Brain microvascular endothelial cell (primary cell): ENCODE measurements around the gene FSIP2.
A peak's percentile ranks its signal among the peaks of the same experiment; 100 is the strongest.

Experiments used
- DNase-seq: peaks from one replicate; pipeline ENCODE4 v3.0.0-alpha.2; 2020
- H3K27ac ChIP-seq: fragments of 250-450 bp; sonication (Bioruptor Pico); 2 replicates; pipeline ENCODE4 v1.5.1; 2020; ENCODE audit warnings: mild to moderate bottlenecking, moderate library complexity
- H3K27me3 ChIP-seq: fragments of 250-450 bp; sonication (Bioruptor Pico); replicated peaks from 2 replicates; pipeline ENCODE4 v1.5.1; 2020; ENCODE audit warnings: mild to moderate bottlenecking
- H3K36me3 ChIP-seq: fragments of 250-450 bp; sonication (Bioruptor Pico); replicated peaks from 2 replicates; pipeline ENCODE4 v1.5.1; 2020; ENCODE audit warnings: mild to moderate bottlenecking
- H3K4me3 ChIP-seq: 2 replicates; pipeline ENCODE4 v1.5.1; 2011; ENCODE audit warnings: low read depth, mild to moderate bottlenecking, control low read depth, low read length, moderate library complexity
- CTCF ChIP-seq: IDR thresholded peaks from 2 replicates; pipeline ENCODE4 v1.5.1; 2011; ENCODE audit warnings: low read depth, mild to moderate bottlenecking, moderate library complexity, low read length, control low read depth, inconsistent platforms; ENCODE audit errors: missing control alignments
- in situ Hi-C: cut with HindIII; loops from 2 replicates; pipeline ENCODE4 v1.10.0; 2017; ENCODE audit warnings: low sequenced_read_pairs, low pct_ligation_motif_present

FSIP2 gene

GRCh38 chr2:185736210-185736609, 2.4 kb upstream of the FSIP2 start:
- H3K4me3 ChIP-seq: no peak overlapping the region
- no peaks in the 10 kb centered on the region for H3K27me3 ChIP-seq
- TF ChIP-seq CTCF: no peak
- DNase-seq: no peak
- no peak overlapping the region for H3K27ac ChIP-seq
- no peaks in the 10 kb centered on the region for H3K36me3 ChIP-seq
- in situ Hi-C loops: no loop called here

GRCh38 chr2:185745864-185746859, 7.6 kb downstream of the FSIP2 start:
- TF ChIP-seq CTCF: no peak
- Histone ChIP-seq H3K27ac (no peak overlapping the region), H3K36me3 (no peaks in the 10 kb centered on the region), H3K4me3 (no peak overlapping the region), H3K27me3 (no peaks in the 10 kb centered on the region)
- no peak for DNase-seq
- in situ Hi-C loops: no loop called here

GRCh38 chr2:185757356-185757755, 18.8 kb downstream of the FSIP2 start:
- H3K36me3 ChIP-seq: no peaks in the 10 kb centered on the region
- no peak overlapping the region for H3K4me3 ChIP-seq
- in situ Hi-C loops: no loop called here
- peak; percentile 12 for DNase-seq
- no peaks in the 10 kb centered on the region for H3K27me3 ChIP-seq
- no peak overlapping the region for H3K27ac ChIP-seq
- TF ChIP-seq CTCF: no peak

GRCh38 chr2:185771396-185771795, 32.8 kb downstream of the FSIP2 start:
- H3K27me3 ChIP-seq: no peaks in the 10 kb centered on the region
- in situ Hi-C loops: no loop called here

GRCh38 chr2:185780890-185781289, 42.3 kb downstream of the FSIP2 start:
- Histone ChIP-seq H3K27me3 (no peaks in the 10 kb centered on the region), H3K27ac (no peak overlapping the region), H3K4me3 (no peak overlapping the region), H3K36me3 (no peaks in the 10 kb centered on the region)
- TF ChIP-seq CTCF: no peak
- in situ Hi-C loops: no loop called here
- no peak for DNase-seq

More at GRCh38 chr2:185771396-185771795, 32.8 kb downstream of the FSIP2 start:
- no peak for TF ChIP-seq CTCF
- no peak overlapping the region for H3K4me3 ChIP-seq
- H3K27ac ChIP-seq: no peak overlapping the region
- H3K36me3 ChIP-seq: no peaks in the 10 kb centered on the region
- no peak for DNase-seq
